GM12878 (cell line): ENCODE data around the gene TTLL10. TPM values are rescaled to one million over a fixed set of nuclear protein-coding genes. Genes with fewer than 3 reads are reported as not detected.

ENCODE experiments used
- ATAC-seq: fragments of 200-7000 bp; cut with Tn5 transposase; 3 replicates; pipeline ENCODE4 v1.9.1; 2020; ENCODE audit warnings: mild to moderate bottlenecking, moderate library complexity
- BruUV-seq: library from RNA; stranded (reverse); fragments of 400-500 nt; replicated peaks from 2 replicates; lab custom pipeline; 2021; lab: Mats Ljungman, UMichigan
- CTCF ChIA-PET: fragments of 300-600 bp; sonication (Branson Sonifier 250); formaldehyde crosslinking; extraction: SDS; loops from one replicate; lab custom pipeline; 2021; ENCODE audit warnings: inconsistent platforms; lab: Yijun Ruan, JAX
- POLR2A ChIA-PET: fragments of 350-600 bp; formaldehyde crosslinking; extraction: SDS; loops from one replicate; lab custom pipeline; 2021; ENCODE audit warnings: inconsistent platforms; lab: Charles Lee
- RAD21 ChIA-PET: fragments of 300-600 bp; sonication (Branson Sonifier 250); formaldehyde crosslinking; loops from one replicate; lab custom pipeline; 2023; ENCODE audit warnings: antibody characterized with exemption; ENCODE audit not compliant: unreplicated experiment; lab: Charles Lee
- SMC1A ChIA-PET: fragments of 300-600 bp; sonication (Branson Sonifier 250); formaldehyde crosslinking; loops from one replicate; lab custom pipeline; 2023; ENCODE audit not compliant: unreplicated experiment, uncharacterized antibody; lab: Charles Lee
- DNase-seq: peaks from one replicate; pipeline ENCODE4 v3.0.0-alpha.2; 2011; ENCODE audit warnings: low read depth, low spot score
- FAIRE-seq: peaks from 3 replicates; lab custom pipeline; 2011; peaks lifted over from hg19 to GRCh38; lab: Jason Lieb, UNC
- H2AFZ ChIP-seq: 2 replicates; pipeline ENCODE4 v1.6.0; 2011; ENCODE audit warnings: low read depth, low read length, control low read depth; ENCODE audit not compliant: control insufficient read depth
- H3K27ac ChIP-seq: 2 replicates; pipeline ENCODE4 v1.5.1; 2011; ENCODE audit warnings: control low read depth; ENCODE audit not compliant: control insufficient read depth, insufficient read depth
- H3K27me3 ChIP-seq, 2 experiments: replicated peaks in 1 of 2; 2 replicates each; pipeline versions ENCODE4 v1.6.0 to v1.6.1; 2011; ENCODE audit warnings: low read length in 1 of 2; ENCODE audit not compliant: control insufficient read depth in 2 of 2, insufficient read depth in 2 of 2
- H3K36me3 ChIP-seq, 2 experiments: 2 replicates each; pipeline ENCODE4 v1.5.1; 2011; ENCODE audit warnings: low read length in 1 of 2; ENCODE audit not compliant: control insufficient read depth in 2 of 2, insufficient read depth in 2 of 2
- H3K4me1 ChIP-seq: 2 replicates; pipeline ENCODE4 v1.6.1; 2011; ENCODE audit warnings: mild to moderate bottlenecking, low read length, moderate library complexity, mixed read lengths; ENCODE audit not compliant: control insufficient read depth, insufficient read depth
- H3K4me2 ChIP-seq: 2 replicates; pipeline ENCODE4 v1.6.0; 2011; ENCODE audit warnings: control low read depth; ENCODE audit not compliant: control insufficient read depth, insufficient read depth
- H3K4me3 ChIP-seq: fragments of 200-600 bp; sonication (generic); 2 replicates; pipeline ENCODE4 v1.5.1; 2016
- H3K79me2 ChIP-seq: 2 replicates; pipeline ENCODE4 v1.6.0; 2011; ENCODE audit warnings: low read length; ENCODE audit not compliant: control insufficient read depth, insufficient read depth
- H3K9ac ChIP-seq: 2 replicates; pipeline ENCODE4 v1.8.0; 2011; ENCODE audit warnings: low read length, control low read depth, mixed read lengths; ENCODE audit not compliant: control insufficient read depth, insufficient read depth
- H3K9me3 ChIP-seq: replicated peaks from 3 replicates; pipeline ENCODE4 v1.5.1; 2011; ENCODE audit warnings: mild to moderate bottlenecking, low read length; ENCODE audit not compliant: control insufficient read depth, insufficient read depth
- H4K20me1 ChIP-seq: 2 replicates; pipeline ENCODE4 v1.6.0; 2011; ENCODE audit not compliant: control insufficient read depth, insufficient read depth
- CBX5 ChIP-seq: sonication (generic); IDR thresholded peaks from 2 replicates; pipeline ENCODE4 v1.6.1; 2016; ENCODE audit warnings: low read depth, moderate library complexity, mild to moderate bottlenecking, inconsistent platforms
- E2F8 ChIP-seq: fragments of 450-650 bp; IDR thresholded peaks from 2 replicates; pipeline ENCODE4 v1.6.1; 2018; ENCODE audit warnings: mild to moderate bottlenecking, low read depth, moderate library complexity; ENCODE audit not compliant: partially characterized antibody
- ESRRA ChIP-seq: IDR thresholded peaks from 2 replicates; pipeline ENCODE4 v1.6.1; 2012; ENCODE audit warnings: mild to moderate bottlenecking, low read length, improper control_type of control experiment
- GATAD2B ChIP-seq: fragments of 450-650 bp; conservative IDR thresholded peaks from 2 replicates; pipeline ENCODE4 v1.6.1; 2017; ENCODE audit warnings: low read depth, mild to moderate bottlenecking, moderate library complexity
- KDM1A ChIP-seq: fragments of 200-600 bp; sonication (generic); IDR thresholded peaks from 2 replicates; pipeline ENCODE4 v1.6.1; 2016; ENCODE audit warnings: borderline replicate concordance
- POLR2A ChIP-seq: IDR thresholded peaks from 2 replicates; pipeline ENCODE4 v1.6.1; 2011; ENCODE audit warnings: low read depth, mild to moderate bottlenecking, low read length
- RELB ChIP-seq: fragments of 450-650 bp; IDR thresholded peaks from 2 replicates; pipeline ENCODE4 v1.6.1; 2017; ENCODE audit warnings: low read depth, mild to moderate bottlenecking, moderate library complexity
- SPI1 ChIP-seq: IDR thresholded peaks from 2 replicates; pipeline ENCODE4 v1.6.1; 2011; ENCODE audit warnings: low read depth, mild to moderate bottlenecking, low read length, moderate library complexity, borderline replicate concordance; ENCODE audit not compliant: insufficient read depth
- WGBS: methylation state at CpG from one replicate; pipeline ENCODE4 v1.1.6; 2016; ENCODE audit warnings: low lambda C conversion rate; ENCODE audit not compliant: insufficient replicate concordance, insufficient coverage; ENCODE audit errors: missing lambda C conversion rate; 5-methylcytosine and 5-hydroxymethylcytosine counted together
- in situ Hi-C: fragments of 300-500 bp; cut with MboI; formaldehyde crosslinking; loops from 9 replicates; pipeline ENCODE4 v1.14.3; 2018; ENCODE audit warnings: mixed read lengths
- intact Hi-C: fragments of 100-400 bp; cut with micrococcal nuclease; formaldehyde crosslinking; loops from one replicate; pipeline ENCODE4 v1.14.2; 2022; ENCODE audit not compliant: unreplicated experiment
- polyA plus RNA-seq, 11 experiments: library from polyadenylated mRNA; depleted of rRNA in 4 of 11; unstranded in 6 of 11; stranded (reverse) in 5 of 11; fragments of >200 nt; fragmentation: Nextera tagmentation in 4 of 11; fragmentation: Illumina TruSeq in 1 of 11; extraction: Ambion mirVana in 4 of 11; extraction: Trizol in 1 of 11; gene quantifications; 1 replicate in 1 of 11; 2 replicates in 10 of 11; pipeline versions ENCODE4 v1.2.1 to v1.2.3, GENCODE V29; 2011 to 2016; ENCODE audit warnings: inconsistent platforms in 2 of 11, missing spikeins in 2 of 11, low read depth in 1 of 11
- total RNA-seq, 4 experiments: library from RNA; depleted of rRNA in 3 of 4; stranded (reverse); fragments of >200 nt in 3 of 4; fragmentation: Illumina TruSeq in 1 of 4; extraction: Trizol in 1 of 4; gene quantifications; 2 replicates each; pipeline versions ENCODE4 v1.2.1 to v1.2.3, GENCODE V29; 2013 to 2021

TTLL10 gene
- total and polyA plus RNA-seq, 10 of the 15 experiments (the other 5 are each of a cell fraction or from before 2014, with no cell fraction given), result not detected

GRCh38 chr1:1232208-1232795, 58.6 kb downstream of the TTLL10 start, which contains the start of gene B3GALT6 (continued):
- no peak for TF ChIP-seq E2F8
- TF ChIP-seq RELB, result no peak
- TF ChIP-seq KDM1A, result no peak

- Histone ChIP-seq H3K9ac (no peak overlapping the region), H3K9me3 (no peaks in the 10 kb centered on the region; the same call in 2 of the 3 replicates), H3K4me3 (no peak overlapping the region), H3K27me3 (no peaks in the 10 kb centered on the region), H3K36me3 (peaks cover 4 to 7% of the 10 kb centered on the region in 2 experiments; a peak in 3 of 4 replicates), H3K4me2 (peak overlapping the region; percentile 81), H4K20me1 (no peaks in the 10 kb centered on the region), H3K79me2 (peaks cover 45% of the 10 kb centered on the region), H3K4me1 (peaks cover 4% of the 10 kb centered on the region), H3K27ac (no peak overlapping the region; the same call in 1 of the 2 replicates), H2AFZ (no peak overlapping the region)
- intact Hi-C loops, result loop anchor here (5.0 kb wide), 1 partner anchor 111 kb away; no protein-coding TSS in a partner anchor
- BruUV-seq, result no TSS peak
- WGBS, result 93% methylated on average over 79 of the region's 98 CpGs
- ChIA-PET SMC1A (no interaction called here), CTCF (no interaction called here), POLR2A (no interaction called here), RAD21 (no interaction called here)
- no peak for DNase-seq
- in situ Hi-C loops, result no loop called here
- FAIRE-seq, result no peak
- TF ChIP-seq ESRRA, result no peak
- TF ChIP-seq CBX5, result no peak
- TF ChIP-seq GATAD2B, result no peak
- peak; percentile 56; the same call in 1 of the 2 replicates for TF ChIP-seq POLR2A
- no peak for TF ChIP-seq SPI1
- ATAC-seq, result no peak
Observed at GRCh38 chr1:1232796-1233566, 59.3 kb downstream of the TTLL10 start.
